IMR-90 (cell line): Measurements from ENCODE around the gene ADCY5. TPM values are rescaled to one million over a fixed set of nuclear protein-coding genes. Genes with fewer than 3 reads are reported as not detected.

Experiments
- ATAC-seq: fragments of 200-7000 bp; cut with Tn5 transposase; 2 replicates; pipeline ENCODE4 v1.9.1; 2020; ENCODE audit warnings: low read depth, mild to moderate bottlenecking, moderate library complexity
- BruUV-seq: library from RNA; stranded (reverse); fragments of 400-500 nt; replicated peaks from 2 replicates; lab custom pipeline; 2021; lab: Mats Ljungman, UMichigan
- CTCF ChIA-PET: fragments of 300-600 bp; formaldehyde crosslinking; extraction: SDS; loops from one replicate; lab custom pipeline; 2021; ENCODE audit warnings: antibody characterized with exemption; lab: Yijun Ruan, JAX
- POLR2A ChIA-PET: fragments of 300-600 bp; sonication (Branson Sonifier 250); formaldehyde crosslinking; loops from one replicate; lab custom pipeline; 2022; ENCODE audit warnings: antibody characterized with exemption; ENCODE audit not compliant: unreplicated experiment; lab: Charles Lee
- DNase-seq: peaks from one replicate; pipeline ENCODE4 v3.0.0; 2013
- H2AFZ ChIP-seq: replicated peaks from 2 replicates; pipeline ENCODE3; 2013; ENCODE audit warnings: low read length, mild to moderate bottlenecking; ENCODE audit not compliant: poor library complexity
- H2AK5ac ChIP-seq: 2 replicates; pipeline ENCODE4 v1.6.1; 2013; ENCODE audit warnings: low read depth, low read length, inconsistent platforms
- H2AK9ac ChIP-seq: replicated peaks from 2 replicates; pipeline ENCODE3; 2013; ENCODE audit warnings: mild to moderate bottlenecking, low read depth, low read length, moderate library complexity; ENCODE audit not compliant: poor library complexity
- H2BK120ac ChIP-seq: 2 replicates; pipeline ENCODE4 v1.6.1; 2013; ENCODE audit warnings: low read depth, low read length, inconsistent platforms
- H2BK15ac ChIP-seq: 3 replicates; pipeline ENCODE4 v1.6.1; 2013; ENCODE audit warnings: low read depth, low read length, inconsistent platforms
- H2BK20ac ChIP-seq: 2 replicates; pipeline ENCODE4 v1.6.1; 2013; ENCODE audit warnings: low read depth, mild to moderate bottlenecking, inconsistent platforms, low read length, moderate library complexity
- H2BK5ac ChIP-seq: 2 replicates; pipeline ENCODE4 v1.6.1; 2013; ENCODE audit warnings: mild to moderate bottlenecking, low read depth, low read length, inconsistent platforms; ENCODE audit not compliant: poor library complexity, severe bottlenecking
- H3K14ac ChIP-seq: replicated peaks from 2 replicates; pipeline ENCODE4 v1.6.1; 2013; ENCODE audit warnings: low read depth, low read length, inconsistent platforms
- H3K18ac ChIP-seq: 2 replicates; pipeline ENCODE4 v1.6.1; 2013; ENCODE audit warnings: low read depth, low read length, control low read depth
- H3K23ac ChIP-seq: 2 replicates; pipeline ENCODE4 v1.6.1; 2013; ENCODE audit warnings: low read depth, low read length, inconsistent platforms
- H3K27ac ChIP-seq: 2 replicates; pipeline ENCODE4 v1.5.1; 2013; ENCODE audit warnings: mild to moderate bottlenecking, control low read depth, low read length; ENCODE audit not compliant: insufficient read depth
- H3K27me3 ChIP-seq: 2 replicates; pipeline ENCODE4 v1.6.1; 2013; ENCODE audit warnings: low read length; ENCODE audit not compliant: control insufficient read depth, insufficient read depth
- H3K36me3 ChIP-seq: 2 replicates; pipeline ENCODE4 v1.6.1; 2013; ENCODE audit warnings: low read length, mixed read lengths; ENCODE audit not compliant: control insufficient read depth, insufficient read depth
- H3K4ac ChIP-seq: 2 replicates; pipeline ENCODE4 v1.6.1; 2013; ENCODE audit warnings: low read depth, low read length, inconsistent platforms
- H3K4me1 ChIP-seq: 2 replicates; pipeline ENCODE4 v1.6.1; 2013; ENCODE audit warnings: low read length, mixed read lengths; ENCODE audit not compliant: control insufficient read depth, insufficient read depth
- H3K4me2 ChIP-seq: 2 replicates; pipeline ENCODE4 v1.6.1; 2013; ENCODE audit warnings: low read depth, mild to moderate bottlenecking, control low read depth, low read length, moderate library complexity
- H3K4me3 ChIP-seq: 2 replicates; pipeline ENCODE4 v1.5.1; 2013; ENCODE audit warnings: low read depth, mild to moderate bottlenecking, control low read depth, low read length, moderate library complexity; ENCODE audit not compliant: insufficient read depth
- H3K56ac ChIP-seq: 2 replicates; pipeline ENCODE4 v1.6.1; 2013; ENCODE audit warnings: low read length, inconsistent platforms; ENCODE audit not compliant: insufficient read depth; ENCODE audit errors: extremely low read depth
- H3K79me1 ChIP-seq, 2 experiments: 2 replicates each; pipeline ENCODE4 v1.6.1; 2013; ENCODE audit warnings: low read length in 2 of 2, inconsistent platforms in 1 of 2, low read depth in 1 of 2
- H3K9ac ChIP-seq: 2 replicates; pipeline ENCODE4 v1.6.1; 2013; ENCODE audit warnings: low read depth, low read length, control low read depth
- H3K9me1 ChIP-seq: 2 replicates; pipeline ENCODE4 v1.6.1; 2013; ENCODE audit warnings: low read length, inconsistent platforms; ENCODE audit not compliant: insufficient read depth
- H3K9me3 ChIP-seq: 2 replicates; pipeline ENCODE4 v1.6.1; 2013; ENCODE audit warnings: low read length; ENCODE audit not compliant: control insufficient read depth, insufficient read depth
- H4K20me1 ChIP-seq: 2 replicates; pipeline ENCODE4 v1.6.1; 2013; ENCODE audit warnings: low read length, inconsistent platforms; ENCODE audit not compliant: insufficient read depth
- H4K5ac ChIP-seq: 2 replicates; pipeline ENCODE4 v1.6.1; 2013; ENCODE audit warnings: mild to moderate bottlenecking, low read depth, low read length, control low read depth
- H4K8ac ChIP-seq, 2 experiments: 2 replicates each; pipeline ENCODE4 v1.6.1; 2013; ENCODE audit warnings: low read depth in 2 of 2, low read length in 2 of 2, control low read depth in 1 of 2, inconsistent platforms in 1 of 2
- H4K91ac ChIP-seq: 2 replicates; pipeline ENCODE4 v1.6.1; 2013; ENCODE audit warnings: low read depth, low read length, inconsistent platforms; ENCODE audit not compliant: insufficient read depth
- BHLHE40 ChIP-seq: fragments of 150-350 bp; IDR thresholded peaks from 2 replicates; pipeline ENCODE4 v1.6.1; 2016; ENCODE audit warnings: mild to moderate bottlenecking, low read depth, low read length
- FOS ChIP-seq: fragments of 150-350 bp; IDR thresholded peaks from 2 replicates; pipeline ENCODE4 v1.6.1; 2016; ENCODE audit warnings: low read depth, low read length
- WGBS, 2 experiments: methylation state at CpG; one replicate each; pipeline versions ENCODE4 v1.1.5 to v1.1.7; 2013; ENCODE audit warnings: missing lambda C conversion rate in 2 of 2; ENCODE audit not compliant: insufficient read length in 1 of 2; ENCODE audit errors: extremely low coverage in 2 of 2; 5-methylcytosine and 5-hydroxymethylcytosine counted together
- dilution Hi-C: fragments of 300-500 bp; cut with HindIII; formaldehyde crosslinking; loops from one replicate; pipeline ENCODE4 v1.14.3; 2018; ENCODE audit warnings: low sequenced_read_pairs; ENCODE audit not compliant: unreplicated experiment
- in situ Hi-C: fragments of 300-500 bp; cut with MboI; formaldehyde crosslinking; loops from 3 replicates; pipeline ENCODE4 v1.14.3; 2019; ENCODE audit warnings: low sequenced_read_pairs, inconsistent platforms, mixed read lengths
- intact Hi-C: fragments of 100-400 bp; cut with micrococcal nuclease; formaldehyde crosslinking; loops from 2 replicates; pipeline ENCODE4 v1.10.0; 2022
- polyA plus RNA-seq, 3 experiments: library from polyadenylated mRNA; depleted of rRNA; stranded (reverse); fragments of >200 nt; gene quantifications; 2 replicates each; pipeline ENCODE4 v1.2.3, GENCODE V29; 2012; ENCODE audit warnings: low replicate concordance in 1 of 3
- total RNA-seq: library from RNA; depleted of rRNA; stranded (reverse); fragments of >200 nt; gene quantifications from 2 replicates; pipeline ENCODE4 v1.2.3, GENCODE V29; 2012

ADCY5 gene
- total and polyA plus RNA-seq, 2 of the 4 experiments (the other 2 are of a cell fraction): 0.14 to 0.18 TPM

DNA sequence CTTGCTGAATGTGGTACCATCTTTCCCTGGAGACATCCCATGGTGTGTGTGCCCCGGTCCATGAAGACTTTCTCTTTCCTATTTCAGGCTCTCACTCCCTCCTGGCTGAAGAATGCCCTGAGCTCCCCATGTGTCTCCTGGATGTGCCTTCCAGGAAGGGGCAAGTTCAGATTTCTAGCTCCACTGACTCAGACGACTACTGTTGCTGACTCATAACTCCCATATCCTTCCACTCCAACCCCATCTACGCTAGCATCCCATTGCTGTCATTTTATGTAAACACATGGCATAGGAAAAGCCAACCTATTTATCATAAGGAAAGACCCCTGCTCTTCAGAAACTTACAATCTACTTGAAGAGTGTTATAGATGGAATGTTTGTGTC lies 95.0 kb downstream of the ADCY5 start:
- H2BK5ac ChIP-seq: no peak overlapping the region
- H3K18ac ChIP-seq: no peak overlapping the region
- H4K20me1 ChIP-seq: no peaks in the 10 kb centered on the region
- no peak overlapping the region for H3K27ac ChIP-seq
- H2BK120ac ChIP-seq: no peak overlapping the region
- H2AK9ac ChIP-seq: no peak overlapping the region
- BruUV-seq: no TSS peak
- TF ChIP-seq BHLHE40 (no peak), FOS (peak; percentile 33; the same call in 1 of the 2 replicates)
- H4K91ac ChIP-seq: no peak overlapping the region
- no peak overlapping the region for H3K23ac ChIP-seq
- no peak overlapping the region for H2BK15ac ChIP-seq
- H2BK20ac ChIP-seq: no peak overlapping the region
- no peak overlapping the region for H4K8ac ChIP-seq
- peaks cover 53% of the 10 kb centered on the region for H3K27me3 ChIP-seq
- peak; percentile 86 for ATAC-seq
- WGBS, 2 experiments: no CpG with 5 or more reads among the region's 3 CpGs
- no peaks in the 10 kb centered on the region for H3K79me1 ChIP-seq
- ChIA-PET CTCF (no interaction called here), POLR2A (no interaction called here)
- no peak overlapping the region for H2AFZ ChIP-seq
- no peak overlapping the region for H3K56ac ChIP-seq
- in situ Hi-C loops (no loop called here), intact Hi-C loops (no loop called here), dilution Hi-C loops (no loop called here)
- H2AK5ac ChIP-seq: no peak overlapping the region
- H3K14ac ChIP-seq: no peak overlapping the region
- no peak overlapping the region for H3K4me3 ChIP-seq
- H3K9me1 ChIP-seq: no peaks in the 10 kb centered on the region
- H3K9me3 ChIP-seq: no peaks in the 10 kb centered on the region
- H3K4me2 ChIP-seq: no peak overlapping the region
- no peaks in the 10 kb centered on the region for H3K36me3 ChIP-seq
- no peak overlapping the region for H4K5ac ChIP-seq
- H3K4me1 ChIP-seq: no peaks in the 10 kb centered on the region
- H3K4ac ChIP-seq: no peak overlapping the region
- DNase-seq: peak; percentile 66
- H3K9ac ChIP-seq: no peak overlapping the region
